ENCODE results near the gene AP3B2. TPM values are rescaled to one million over a fixed set of nuclear protein-coding genes. Genes with fewer than 3 reads are reported as not detected.

The AP3B2 gene
- total RNA-seq, 3 donors from 2014 or later = 4.6 to 8.0 (median 5.3) TPM

GRCh38 chr15:82641129-82641798 is 68.4 kb downstream of the AP3B2 start:
- Histone ChIP-seq H3K36me3 (no peaks in the 10 kb centered on the region), H3K4me1 (no peaks in the 10 kb centered on the region), H3K27ac (no peak overlapping the region), H3K9me3 (no peaks in the 10 kb centered on the region), H3K4me3 (no peak overlapping the region), H3K27me3 (peaks cover 2 to 36% of the 10 kb centered on the region in 2 donors)
- DNase-seq (ENCODE audit: low spot score in 2 of 2) = no peak
- TF ChIP-seq POLR2A (IDR thresholded peaks at IDR 0.05) (no peak), POLR2AphosphoS5 (IDR thresholded peaks at IDR 0.05) (no peak), CTCF (IDR thresholded peaks at IDR 0.05) (no peak)
- intact Hi-C loops (cut with DNase I; ENCODE audit: low total_unique reads) = no loop called here

GRCh38 chr15:82640672-82641071 is 69.0 kb downstream of the AP3B2 start:
- no peaks in the 10 kb centered on the region for H3K9me3 ChIP-seq
- intact Hi-C loops (cut with DNase I; ENCODE audit: low total_unique reads) = no loop called here
- H3K36me3 ChIP-seq = no peaks in the 10 kb centered on the region
- no peak overlapping the region for H3K4me3 ChIP-seq
- no peaks in the 10 kb centered on the region for H3K4me1 ChIP-seq
- peaks cover 0 to 30% of the 10 kb centered on the region in 2 donors for H3K27me3 ChIP-seq
- no peak overlapping the region for H3K27ac ChIP-seq
- TF ChIP-seq CTCF (IDR thresholded peaks at IDR 0.05) (no peak), POLR2A (IDR thresholded peaks at IDR 0.05) (no peak), POLR2AphosphoS5 (IDR thresholded peaks at IDR 0.05) (no peak)
- DNase-seq (ENCODE audit: low spot score in 2 of 2) = no peak

GRCh38 chr15:82635798-82636197 is 73.9 kb downstream of the AP3B2 start:
- intact Hi-C loops (cut with DNase I; ENCODE audit: low total_unique reads) = no loop called here
- H3K4me1 ChIP-seq = no peaks in the 10 kb centered on the region
- H3K27me3 ChIP-seq = peaks cover 0 to 3% of the 10 kb centered on the region in 2 donors
- H3K27ac ChIP-seq = no peak overlapping the region
- H3K9me3 ChIP-seq = no peaks in the 10 kb centered on the region
- H3K36me3 ChIP-seq = no peaks in the 10 kb centered on the region
- no peak for TF ChIP-seq POLR2AphosphoS5 (IDR thresholded peaks at IDR 0.05)
- TF ChIP-seq POLR2A (IDR thresholded peaks at IDR 0.05) = no peak
- no peak for TF ChIP-seq CTCF (IDR thresholded peaks at IDR 0.05)
- DNase-seq (ENCODE audit: low spot score in 2 of 2) = no peak
- no peak overlapping the region for H3K4me3 ChIP-seq

GRCh38 chr15:82630033-82630432 is 79.6 kb downstream of the AP3B2 start:
- Histone ChIP-seq H3K4me1 (no peaks in the 10 kb centered on the region), H3K4me3 (no peak overlapping the region), H3K27ac (no peak overlapping the region), H3K27me3 (no peaks in the 10 kb centered on the region), H3K9me3 (no peaks in the 10 kb centered on the region), H3K36me3 (no peaks in the 10 kb centered on the region)
- TF ChIP-seq POLR2A (IDR thresholded peaks at IDR 0.05) (no peak), POLR2AphosphoS5 (IDR thresholded peaks at IDR 0.05) (no peak)
- intact Hi-C loops (cut with DNase I; ENCODE audit: low total_unique reads) = no loop called here
- DNase-seq (ENCODE audit: low spot score in 2 of 2) = no peak

- Histone ChIP-seq H3K9me3 (no peaks in the 10 kb centered on the region), H3K4me3 (no peak overlapping the region), H3K27ac (no peak overlapping the region), H3K36me3 (no peaks in the 10 kb centered on the region), H3K4me1 (no peaks in the 10 kb centered on the region), H3K27me3 (no peaks in the 10 kb centered on the region)
- intact Hi-C loops (cut with DNase I; ENCODE audit: low total_unique reads) = no loop called here
- DNase-seq (ENCODE audit: low spot score in 2 of 2) = no peak
- TF ChIP-seq POLR2AphosphoS5 (IDR thresholded peaks at IDR 0.05) (no peak), POLR2A (IDR thresholded peaks at IDR 0.05) (no peak), CTCF (IDR thresholded peaks at IDR 0.05) (no peak)
Observed at GRCh38 chr15:82625136-82625535, 84.5 kb downstream of the AP3B2 start.

Measured in breast epithelium (tissue), 4 donors.